NT2/D1 (cell line): ENCODE data around the gene ASXL1.

Experiments used
- YY1 ChIP-seq: IDR thresholded peaks from 2 replicates; pipeline ENCODE4 v1.6.1; 2011; ENCODE audit not compliant: insufficient read length, insufficient read depth
- ZNF274 ChIP-seq: IDR thresholded peaks from 2 replicates; pipeline ENCODE4 v1.6.1; 2011; ENCODE audit warnings: mild to moderate bottlenecking, low read depth, low read length

DNA sequence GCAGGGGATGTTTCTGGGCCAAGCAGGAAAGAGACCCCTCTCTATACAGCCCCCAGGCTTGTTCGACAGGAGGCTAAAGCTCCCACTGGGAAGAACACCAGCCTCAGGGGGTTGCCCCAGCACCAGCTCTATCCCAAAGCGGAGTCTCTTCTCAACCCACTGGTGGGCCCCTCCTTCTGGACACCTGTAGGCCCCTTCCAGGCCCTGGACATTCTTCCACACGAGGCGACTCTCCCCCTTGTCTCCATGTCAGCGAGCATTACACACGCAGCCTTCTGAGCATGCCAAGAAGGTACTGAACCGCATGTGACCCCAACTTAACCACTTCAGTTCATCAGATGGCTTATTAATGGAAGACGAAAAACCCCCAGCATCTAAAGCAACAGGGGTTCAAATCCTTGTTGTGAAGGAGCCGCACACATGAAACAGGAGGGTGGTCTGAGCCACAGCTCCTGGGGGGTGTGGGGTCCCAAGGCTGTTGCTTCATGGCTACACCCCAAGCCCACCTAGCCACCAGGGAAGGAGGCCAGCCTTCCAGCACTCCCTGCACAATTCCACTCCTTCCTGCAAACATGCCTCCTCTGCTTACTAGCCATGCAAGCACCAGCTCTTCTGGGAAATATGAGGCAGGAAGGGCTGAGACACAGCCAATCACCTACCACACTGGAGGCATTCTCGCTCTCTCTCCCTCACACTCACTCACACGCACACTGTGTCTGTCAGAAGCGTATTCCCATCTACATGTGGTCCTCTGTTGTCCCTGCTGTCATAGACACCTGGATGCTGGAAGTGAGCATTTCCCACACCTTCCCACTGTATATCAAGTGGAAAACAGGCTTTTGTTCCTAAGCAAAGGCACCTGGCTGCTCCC, 122.5 kb downstream of the ASXL1 start:
- TF ChIP-seq YY1 (no peak), ZNF274 (no peak)
